SU-DHL-6 (cell line): ENCODE data around the gene MAP3K15.
"Not testable (repeated sequence)": the region's sequence is repeated elsewhere in the genome, so short reads cannot be mapped to it uniquely, and the experiment has no call there.

Source experiments
- H2AFZ ChIP-seq: fragments of 200-600 bp; sonication (generic); 2 replicates; pipeline ENCODE4 v1.6.1; 2014; ENCODE audit warnings: low read depth, mild to moderate bottlenecking, moderate library complexity, mixed read lengths, antibody characterized with exemption, low read length; ENCODE audit not compliant: severe bottlenecking
- H3F3A ChIP-seq: fragments of 200-600 bp; shearing (Covaris generic); 2 replicates; pipeline ENCODE4 v1.6.0; 2016; ENCODE audit warnings: antibody characterized with exemption, mild to moderate bottlenecking; ENCODE audit not compliant: insufficient read depth
- H3K27ac ChIP-seq: fragments of 200-600 bp; sonication (generic); 2 replicates; pipeline ENCODE4 v1.5.1; 2016; ENCODE audit warnings: low read depth, mild to moderate bottlenecking, low read length, moderate library complexity, mixed read lengths
- H3K27me3 ChIP-seq: fragments of 200-600 bp; sonication (generic), shearing (Covaris generic); 2 replicates; pipeline ENCODE4 v1.6.0; 2014; ENCODE audit warnings: mild to moderate bottlenecking, low read length
- H3K36me3 ChIP-seq: fragments of 200-600 bp; sonication (generic); 2 replicates; pipeline ENCODE4 v1.6.1; 2014; ENCODE audit warnings: mild to moderate bottlenecking, low read length, mixed read lengths
- H3K4me2 ChIP-seq: fragments of 300-600, 200-600 bp; shearing (Covaris generic), sonication (generic); 2 replicates; pipeline ENCODE4 v1.6.0; 2014; ENCODE audit warnings: low read length, low read depth, mild to moderate bottlenecking; ENCODE audit not compliant: poor library complexity, severe bottlenecking
- H3K4me3 ChIP-seq: fragments of 200-600 bp; sonication (generic); 2 replicates; pipeline ENCODE4 v1.5.1; 2014; ENCODE audit warnings: antibody characterized with exemption, low read length, mild to moderate bottlenecking, mixed read lengths; ENCODE audit not compliant: insufficient read depth, poor library complexity, severe bottlenecking
- H3K79me2 ChIP-seq: fragments of 200-600 bp; sonication (generic); 2 replicates; pipeline ENCODE4 v1.6.1; 2014; ENCODE audit warnings: mild to moderate bottlenecking, low read length, moderate library complexity; ENCODE audit not compliant: insufficient read depth
- H3K9ac ChIP-seq: fragments of 200-600 bp; sonication (generic); 2 replicates; pipeline ENCODE4 v1.7.0; 2014; ENCODE audit warnings: mild to moderate bottlenecking, low read length
- H3K9me2 ChIP-seq: fragments of 200-600 bp; sonication (generic); replicated peaks from 2 replicates; pipeline ENCODE4 v1.6.1; 2014; ENCODE audit warnings: low read length; ENCODE audit not compliant: insufficient read depth
- H3K9me3 ChIP-seq: fragments of 200-600 bp; sonication (generic); 2 replicates; pipeline ENCODE4 v1.6.1; 2014; ENCODE audit warnings: low read length, mixed read lengths; ENCODE audit not compliant: insufficient read depth
- H4K20me1 ChIP-seq: fragments of 200-600 bp; sonication (generic); 2 replicates; pipeline ENCODE4 v1.6.1; 2014; ENCODE audit warnings: low read depth, mild to moderate bottlenecking, antibody characterized with exemption, low read length, moderate library complexity, mixed read lengths
- EZH2phosphoT487 ChIP-seq: fragments of 200-600 bp; sonication (generic), shearing (Covaris generic); conservative IDR thresholded peaks from 2 replicates; pipeline ENCODE4 v1.6.1; 2018; ENCODE audit warnings: mild to moderate bottlenecking, antibody characterized with exemption, low read length, moderate library complexity, mixed read lengths
- TF ChIP-seq, protein P1 (sequence below): fragments of 200-600 bp; sonication (generic); IDR thresholded peaks from one replicate; pipeline ENCODE4 v1.5.1; 2017; ENCODE audit warnings: antibody characterized with exemption, mild to moderate bottlenecking, low read length, moderate library complexity; ENCODE audit not compliant: insufficient read depth, poor library complexity, severe bottlenecking

Gene MAP3K15

DNA sequence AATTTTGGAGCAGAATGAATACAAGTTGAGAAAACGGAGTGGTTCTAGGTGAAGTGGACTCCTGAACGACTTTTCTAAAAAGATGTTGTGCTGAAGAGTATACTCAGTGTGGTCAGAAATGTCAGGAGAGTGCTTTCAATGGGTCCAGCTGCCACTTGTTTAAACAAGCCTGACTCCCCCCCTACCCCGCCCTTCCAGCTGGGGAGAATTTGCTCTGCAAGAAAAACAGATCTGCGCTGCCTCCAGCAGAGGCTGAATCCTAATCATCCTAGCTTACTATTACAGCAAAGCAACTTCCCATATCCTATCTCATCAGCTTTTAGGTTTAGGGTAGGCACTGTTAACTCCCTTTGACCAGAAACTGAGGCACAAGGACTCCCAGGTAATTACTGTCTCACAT, 1.9 kb downstream of the MAP3K15 start:
- H3K36me3 ChIP-seq: no peaks in the 10 kb centered on the region
- H4K20me1 ChIP-seq: no peaks in the 10 kb centered on the region
- H3K9ac ChIP-seq: no peak overlapping the region
- H3K9me3 ChIP-seq: no peaks in the 10 kb centered on the region
- H3K79me2 ChIP-seq: no peaks in the 10 kb centered on the region
- no peak overlapping the region for H3K4me2 ChIP-seq
- H3K27me3 ChIP-seq: no peaks in the 10 kb centered on the region
- H3K4me3 ChIP-seq: no peak overlapping the region
- no peaks in the 10 kb centered on the region for H3F3A ChIP-seq
- H2AFZ ChIP-seq: no peak overlapping the region
- H3K9me2 ChIP-seq: no peaks in the 10 kb centered on the region
- H3K27ac ChIP-seq: no peak overlapping the region
- TF ChIP-seq, protein P1, sequence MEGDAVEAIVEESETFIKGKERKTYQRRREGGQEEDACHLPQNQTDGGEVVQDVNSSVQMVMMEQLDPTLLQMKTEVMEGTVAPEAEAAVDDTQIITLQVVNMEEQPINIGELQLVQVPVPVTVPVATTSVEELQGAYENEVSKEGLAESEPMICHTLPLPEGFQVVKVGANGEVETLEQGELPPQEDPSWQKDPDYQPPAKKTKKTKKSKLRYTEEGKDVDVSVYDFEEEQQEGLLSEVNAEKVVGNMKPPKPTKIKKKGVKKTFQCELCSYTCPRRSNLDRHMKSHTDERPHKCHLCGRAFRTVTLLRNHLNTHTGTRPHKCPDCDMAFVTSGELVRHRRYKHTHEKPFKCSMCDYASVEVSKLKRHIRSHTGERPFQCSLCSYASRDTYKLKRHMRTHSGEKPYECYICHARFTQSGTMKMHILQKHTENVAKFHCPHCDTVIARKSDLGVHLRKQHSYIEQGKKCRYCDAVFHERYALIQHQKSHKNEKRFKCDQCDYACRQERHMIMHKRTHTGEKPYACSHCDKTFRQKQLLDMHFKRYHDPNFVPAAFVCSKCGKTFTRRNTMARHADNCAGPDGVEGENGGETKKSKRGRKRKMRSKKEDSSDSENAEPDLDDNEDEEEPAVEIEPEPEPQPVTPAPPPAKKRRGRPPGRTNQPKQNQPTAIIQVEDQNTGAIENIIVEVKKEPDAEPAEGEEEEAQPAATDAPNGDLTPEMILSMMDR: no peak
- no peak for TF ChIP-seq EZH2phosphoT487

DNA sequence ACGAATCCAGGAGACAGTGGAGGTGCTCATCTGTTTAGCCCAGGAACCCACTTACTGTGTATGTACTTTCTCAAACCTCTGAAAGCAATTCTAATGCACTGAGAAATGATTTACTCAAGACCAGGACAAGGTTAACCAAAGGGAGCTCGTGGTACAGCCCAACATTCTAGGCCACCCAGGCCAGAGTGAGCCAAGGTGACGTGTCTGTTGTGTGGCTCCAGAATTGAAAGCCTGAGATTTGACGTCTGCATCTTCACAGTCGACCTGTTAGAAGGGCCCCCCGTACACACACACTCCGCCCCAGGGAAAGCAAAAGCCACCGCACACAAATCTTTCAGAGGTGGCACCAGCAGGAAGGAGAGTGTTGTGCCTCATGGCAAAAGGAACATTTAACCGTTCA, 2.3 kb downstream of the MAP3K15 start:
- no peaks in the 10 kb centered on the region for H3K27me3 ChIP-seq
- H3K9me3 ChIP-seq: no peaks in the 10 kb centered on the region
- H3K4me2 ChIP-seq: no peak overlapping the region
- no peaks in the 10 kb centered on the region for H3K9me2 ChIP-seq
- H4K20me1 ChIP-seq: no peaks in the 10 kb centered on the region
- no peak for TF ChIP-seq EZH2phosphoT487
- TF ChIP-seq, protein P1: no peak
- no peak overlapping the region for H3K4me3 ChIP-seq
- no peak overlapping the region for H3K9ac ChIP-seq
- no peak overlapping the region for H3K27ac ChIP-seq
- no peak overlapping the region for H2AFZ ChIP-seq
- H3K36me3 ChIP-seq: no peaks in the 10 kb centered on the region
- no peaks in the 10 kb centered on the region for H3F3A ChIP-seq
- no peaks in the 10 kb centered on the region for H3K79me2 ChIP-seq

DNA sequence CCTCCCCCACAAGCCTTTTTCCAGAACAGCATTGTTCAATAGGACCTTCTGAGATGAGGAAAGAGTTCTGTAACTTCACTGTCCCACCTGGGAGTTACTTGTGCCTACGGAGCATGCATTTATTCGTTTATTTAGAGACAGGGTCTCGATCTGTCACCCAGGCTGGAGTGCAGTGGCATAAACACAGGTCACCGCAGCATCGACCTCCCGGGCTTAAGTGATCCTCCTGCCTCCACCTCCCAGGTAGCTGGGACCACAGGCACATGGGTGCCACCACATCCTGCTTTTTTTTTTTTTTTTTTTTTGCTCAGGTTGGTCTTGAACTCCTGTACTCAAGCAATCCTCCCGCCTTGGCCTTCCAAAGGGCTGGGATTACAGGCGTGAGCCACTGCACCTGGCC, 2.9 kb downstream of the MAP3K15 start:
- Histone ChIP-seq H3K27me3 (no peaks in the 10 kb centered on the region), H4K20me1 (no peaks in the 10 kb centered on the region), H3K9me2 (no peaks in the 10 kb centered on the region), H2AFZ (no peak overlapping the region), H3K4me2 (no peak overlapping the region), H3K36me3 (no peaks in the 10 kb centered on the region), H3K27ac (no peak overlapping the region), H3K79me2 (no peaks in the 10 kb centered on the region), H3K9me3 (no peaks in the 10 kb centered on the region), H3F3A (no peaks in the 10 kb centered on the region), H3K4me3 (no peak overlapping the region), H3K9ac (no peak overlapping the region)
- TF ChIP-seq EZH2phosphoT487: no peak
- TF ChIP-seq, protein P1: no peak

DNA sequence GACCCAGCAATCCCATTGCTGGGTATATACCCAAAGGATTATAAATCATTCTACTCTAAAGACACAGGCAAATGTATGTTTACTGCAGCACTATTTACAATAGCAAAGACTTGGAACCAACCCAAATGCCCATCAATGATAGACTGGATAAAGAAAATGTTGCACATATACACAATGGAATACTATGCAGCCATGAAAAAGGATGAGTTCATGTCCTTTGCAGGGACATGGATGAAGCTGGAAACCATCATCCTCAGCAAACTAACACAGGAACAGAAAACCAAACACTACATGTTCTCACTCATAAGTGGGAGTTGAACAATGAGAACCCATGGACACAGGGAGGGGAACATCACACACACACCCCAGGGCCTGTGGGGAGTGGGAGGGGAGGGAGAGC, 3.5 kb downstream of the MAP3K15 start:
- H3K9ac ChIP-seq, H3K9me2 ChIP-seq, H3K27ac ChIP-seq: not testable (repeated sequence)

More for the DNA sequence above, 3.5 kb downstream of the MAP3K15 start:
- not testable (repeated sequence) for H3K9me3 ChIP-seq, H3F3A ChIP-seq, H3K27me3 ChIP-seq, H3K4me3 ChIP-seq, H2AFZ ChIP-seq, H4K20me1 ChIP-seq, H3K79me2 ChIP-seq, H3K4me2 ChIP-seq, H3K36me3 ChIP-seq
